HepG2 (cell line): Measurements from ENCODE around the gene TUBB3. TPM values are rescaled to one million over a fixed set of nuclear protein-coding genes. Genes with fewer than 3 reads are reported as not detected.

ENCODE experiments used
- ATAC-seq: fragments of 200-7000 bp; cut with Tn5 transposase; 3 replicates; pipeline ENCODE4 v1.9.1; 2020; ENCODE audit warnings: mild to moderate bottlenecking, moderate library complexity
- BruUV-seq: library from RNA; stranded (reverse); fragments of 400-500 nt; replicated peaks from 2 replicates; lab custom pipeline; 2021; lab: Mats Ljungman, UMichigan
- CTCF ChIA-PET: fragments of 300-600 bp; formaldehyde crosslinking; extraction: SDS; loops from one replicate; lab custom pipeline; 2021; ENCODE audit warnings: low total read pairs, inconsistent platforms, low intra/inter-chr PET ratio; lab: Yijun Ruan, JAX
- POLR2A ChIA-PET: fragments of 350-600 bp; sonication (Branson Sonifier 250); formaldehyde crosslinking; loops from one replicate; lab custom pipeline; 2020; ENCODE audit warnings: antibody characterized with exemption, inconsistent platforms; lab: Yijun Ruan, JAX
- DNase-seq: peaks from one replicate; pipeline ENCODE4 v3.0.0-alpha.2; 2015; ENCODE audit warnings: low spot score
- FAIRE-seq: peaks from 3 replicates; lab custom pipeline; 2011; peaks lifted over from hg19 to GRCh38; lab: Jason Lieb, UNC
- H2AFZ ChIP-seq: one replicate; pipeline ENCODE4 v1.6.1; 2011; ENCODE audit warnings: low read length, inconsistent platforms
- H3K27ac ChIP-seq: fragments of 300-600 bp; 3 replicates; pipeline ENCODE4 v1.8.0; 2011; ENCODE audit warnings: mixed run types, mild to moderate bottlenecking, mixed read lengths, low read length, inconsistent platforms; ENCODE audit not compliant: insufficient read depth; ENCODE audit errors: extremely low read length
- H3K27me3 ChIP-seq, 2 experiments: fragments of 200-600 bp in 1 of 2; 2 replicates in 1 of 2; 3 replicates in 1 of 2; pipeline versions ENCODE4 v1.6.0 to v1.8.0; 2011; ENCODE audit warnings: low read length in 2 of 2, mild to moderate bottlenecking in 2 of 2, moderate library complexity in 2 of 2, inconsistent platforms in 1 of 2; ENCODE audit not compliant: insufficient read depth in 2 of 2, control insufficient read depth in 1 of 2
- H3K36me3 ChIP-seq, 2 experiments: fragments of 200-600 bp in 1 of 2; replicated peaks in 1 of 2; 2 replicates in 1 of 2; 3 replicates in 1 of 2; pipeline versions ENCODE4 v1.5.1 to v1.8.0; 2011; ENCODE audit warnings: low read length in 2 of 2, inconsistent platforms in 1 of 2; ENCODE audit not compliant: insufficient read depth in 2 of 2, control insufficient read depth in 1 of 2
- H3K4me1 ChIP-seq: 2 replicates; pipeline ENCODE4 v1.5.1; 2012; ENCODE audit warnings: low read length, inconsistent platforms; ENCODE audit not compliant: insufficient read depth
- H3K4me2 ChIP-seq: 2 replicates; pipeline ENCODE4 v1.6.0; 2011; ENCODE audit warnings: low read depth, low read length, inconsistent platforms
- H3K4me3 ChIP-seq, 3 experiments: fragments of 200-600 bp in 1 of 3; sonication (generic), shearing (Covaris generic) in 1 of 3; replicated peaks in 1 of 3; 2 replicates each; pipeline ENCODE4 v1.5.1; 2011 to 2016; ENCODE audit warnings: low read length in 3 of 3, inconsistent platforms in 2 of 3, low read depth in 2 of 3, mild to moderate bottlenecking in 2 of 3, control low read depth in 1 of 3, mixed read lengths in 1 of 3; ENCODE audit not compliant: insufficient read depth in 1 of 3
- H3K79me2 ChIP-seq: one replicate; pipeline ENCODE4 v1.6.1; 2011; ENCODE audit warnings: low read length, inconsistent platforms; ENCODE audit not compliant: insufficient read depth
- H3K9ac ChIP-seq: 2 replicates; pipeline ENCODE4 v1.6.0; 2011; ENCODE audit warnings: mild to moderate bottlenecking, low read depth, low read length, inconsistent platforms; ENCODE audit not compliant: insufficient read depth
- H3K9me3 ChIP-seq: 2 replicates; pipeline ENCODE4 v1.5.1; 2012; ENCODE audit warnings: mild to moderate bottlenecking, low read length
- H4K20me1 ChIP-seq: 2 replicates; pipeline ENCODE4 v1.6.0; 2011; ENCODE audit warnings: inconsistent platforms, mild to moderate bottlenecking, low read length, moderate library complexity; ENCODE audit not compliant: insufficient read depth
- KLF9 ChIP-seq: IDR thresholded peaks from 2 replicates; pipeline ENCODE4 v1.6.1; 2016; ENCODE audit warnings: low read depth
- MED1 ChIP-seq: sonication (generic); formaldehyde crosslinking; IDR thresholded peaks from 2 replicates; pipeline ENCODE4 v1.4.0; 2020; ENCODE audit warnings: missing genetic modification reagents
- PCBP1 ChIP-seq: fragments of 200-400 bp; formaldehyde crosslinking; IDR thresholded peaks from 2 replicates; pipeline ENCODE4 v1.6.1; 2017; ENCODE audit warnings: mild to moderate bottlenecking, low read depth, low read length, borderline replicate concordance
- RBM22 ChIP-seq: fragments of 200-400 bp; formaldehyde crosslinking; optimal IDR thresholded peaks from 2 replicates; pipeline ENCODE3; 2017; ENCODE audit warnings: mild to moderate bottlenecking, low read length, moderate library complexity
- SMC3 ChIP-seq: IDR thresholded peaks from 2 replicates; pipeline ENCODE4 v1.6.1; 2011; ENCODE audit warnings: low read length, improper control_type of control experiment
- ZFP36L1 ChIP-seq: sonication (generic); formaldehyde crosslinking; IDR thresholded peaks from 2 replicates; pipeline ENCODE4 v1.8.0; 2022; ENCODE audit warnings: mild to moderate bottlenecking, missing genetic modification reagents, moderate library complexity
- ZNF17 ChIP-seq: sonication (generic); formaldehyde crosslinking; IDR thresholded peaks from 2 replicates; pipeline ENCODE4 v1.5.0; 2020; ENCODE audit warnings: mild to moderate bottlenecking, missing genetic modification reagents
- ZNF598 ChIP-seq: sonication (generic); formaldehyde crosslinking; IDR thresholded peaks from 2 replicates; pipeline ENCODE4 v1.5.1; 2020; ENCODE audit warnings: mild to moderate bottlenecking, missing genetic modification reagents, borderline replicate concordance
- ZNF709 ChIP-seq: sonication (generic); formaldehyde crosslinking; IDR thresholded peaks from 2 replicates; pipeline ENCODE4 v1.5.0; 2020; ENCODE audit warnings: mild to moderate bottlenecking, missing genetic modification reagents
- WGBS: methylation state at CpG from one replicate; pipeline ENCODE4 v1.1.6; 2017; ENCODE audit warnings: low lambda C conversion rate; 5-methylcytosine and 5-hydroxymethylcytosine counted together
- in situ Hi-C: cut with HindIII; loops from 2 replicates; pipeline ENCODE4 v1.10.0; 2017; ENCODE audit warnings: low pct_unique_long_range_greater_than_20kb; ENCODE audit not compliant: extremely low pct_ligation_motif_present
- intact Hi-C: fragments of 100-400 bp; cut with micrococcal nuclease; formaldehyde crosslinking; loops from one replicate; pipeline ENCODE4 v1.10.0; 2022; ENCODE audit not compliant: unreplicated experiment
- polyA plus RNA-seq, 8 experiments: library from polyadenylated mRNA; depleted of rRNA in 3 of 8; stranded (reverse) in 7 of 8; unstranded in 1 of 8; fragments of >200 nt; fragmentation: Illumina TruSeq in 4 of 8; extraction: Trizol in 4 of 8; gene quantifications; 2 replicates each; pipeline versions ENCODE4 v1.2.1 to v1.2.3, GENCODE V29; 2011 to 2016; ENCODE audit warnings: low read depth in 4 of 8, missing spikeins in 1 of 8, mixed read lengths in 1 of 8; ENCODE audit not compliant: insufficient read depth in 1 of 8
- total RNA-seq, 5 experiments: library from RNA; depleted of rRNA; stranded (reverse); fragments of >200 nt; fragmentation: Illumina TruSeq; extraction: Trizol; gene quantifications; 2 replicates each; pipeline ENCODE4 v1.2.3, GENCODE V29; 2016; ENCODE audit warnings: low read depth in 1 of 5
- TF ChIP-seq, protein P1 (sequence below): sonication (generic); formaldehyde crosslinking; IDR thresholded peaks from 2 replicates; pipeline ENCODE4 v1.8.0; 2022; ENCODE audit warnings: mild to moderate bottlenecking, missing genetic modification reagents; ENCODE audit not compliant: insufficient replicate concordance
- TF ChIP-seq, protein P2 (sequence below): sonication (generic); formaldehyde crosslinking; IDR thresholded peaks from 2 replicates; pipeline ENCODE4 v1.4.0; 2020; ENCODE audit warnings: mild to moderate bottlenecking, missing genetic modification reagents, borderline replicate concordance
- TF ChIP-seq, protein P3 (sequence below): sonication (generic); formaldehyde crosslinking; IDR thresholded peaks from 2 replicates; pipeline ENCODE4 v1.4.0; 2020; ENCODE audit warnings: missing genetic modification reagents, borderline replicate concordance
- TF ChIP-seq, protein P4 (sequence below): sonication (generic); formaldehyde crosslinking; IDR thresholded peaks from 2 replicates; pipeline ENCODE4 v1.8.1; 2023; ENCODE audit warnings: mild to moderate bottlenecking, inconsistent platforms, moderate library complexity, missing genetic modification reagents, borderline replicate concordance
- TF ChIP-seq, protein P5 (sequence below): sonication (generic); formaldehyde crosslinking; IDR thresholded peaks from 2 replicates; pipeline ENCODE4 v1.8.0; 2022; ENCODE audit warnings: missing genetic modification reagents, mild to moderate bottlenecking, borderline replicate concordance

TUBB3 gene
- total and polyA plus RNA-seq, 2 of the 13 experiments (the other 11 are each of a cell fraction or from before 2014, with no cell fraction given): 110 to 185 TPM

DNA sequence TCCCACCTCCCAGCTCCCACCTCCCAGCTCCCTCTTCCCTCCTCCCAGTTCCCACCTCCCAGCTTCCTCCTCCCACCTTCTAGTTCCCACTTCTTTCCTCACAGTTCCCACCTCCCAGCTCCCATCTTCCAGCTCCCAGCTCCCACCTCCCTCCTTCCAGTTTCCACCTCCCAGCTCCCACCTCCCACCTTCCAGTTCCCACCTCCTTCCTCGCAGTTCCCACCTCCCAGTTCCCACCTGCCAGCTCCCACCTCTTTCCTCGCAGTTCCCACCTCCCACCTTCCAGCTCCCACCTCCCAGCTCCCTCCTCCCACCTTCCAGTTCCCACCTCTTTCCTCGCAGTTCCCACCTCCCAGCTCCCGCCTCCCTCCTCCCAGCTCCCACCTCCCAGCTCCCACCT, 14.9 kb upstream of the TUBB3 start:
- no peaks in the 10 kb centered on the region for H3K79me2 ChIP-seq
- FAIRE-seq (no peak), ATAC-seq (no peak), DNase-seq (no peak)
- no peak overlapping the region for H3K4me3 ChIP-seq
- intact Hi-C loops: no loop called here
- CTCF ChIA-PET: no interaction called here
- WGBS: 91% methylated on average over 4 of the region's 4 CpGs
- H3K27ac ChIP-seq: no peak overlapping the region
- POLR2A ChIA-PET: interaction anchor here (0.7 to 8.1 kb wide), 5 partner anchors 10 to 70 kb away, joined by 4 to 78 read pairs (median 22); partner anchors contain the start of genes MC1R, TCF25 and TUBB3
- H3K27me3 ChIP-seq: no peaks in the 10 kb centered on the region
- no TSS peak for BruUV-seq
- H3K9me3 ChIP-seq: no peaks in the 10 kb centered on the region
- no peaks in the 10 kb centered on the region; the same call in 1 of the 2 replicates for H4K20me1 ChIP-seq
- peaks cover 31 to 39% of the 10 kb centered on the region in 2 experiments for H3K36me3 ChIP-seq
- H3K9ac ChIP-seq: no peak overlapping the region
- H3K4me1 ChIP-seq: no peaks in the 10 kb centered on the region; the same call in 1 of the 2 replicates
- no peak overlapping the region for H3K4me2 ChIP-seq
- no peak overlapping the region for H2AFZ ChIP-seq
- in situ Hi-C loops: no loop called here
- TF ChIP-seq, protein P1, sequence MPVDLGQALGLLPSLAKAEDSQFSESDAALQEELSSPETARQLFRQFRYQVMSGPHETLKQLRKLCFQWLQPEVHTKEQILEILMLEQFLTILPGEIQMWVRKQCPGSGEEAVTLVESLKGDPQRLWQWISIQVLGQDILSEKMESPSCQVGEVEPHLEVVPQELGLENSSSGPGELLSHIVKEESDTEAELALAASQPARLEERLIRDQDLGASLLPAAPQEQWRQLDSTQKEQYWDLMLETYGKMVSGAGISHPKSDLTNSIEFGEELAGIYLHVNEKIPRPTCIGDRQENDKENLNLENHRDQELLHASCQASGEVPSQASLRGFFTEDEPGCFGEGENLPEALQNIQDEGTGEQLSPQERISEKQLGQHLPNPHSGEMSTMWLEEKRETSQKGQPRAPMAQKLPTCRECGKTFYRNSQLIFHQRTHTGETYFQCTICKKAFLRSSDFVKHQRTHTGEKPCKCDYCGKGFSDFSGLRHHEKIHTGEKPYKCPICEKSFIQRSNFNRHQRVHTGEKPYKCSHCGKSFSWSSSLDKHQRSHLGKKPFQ (CRISPR knock-in tag): peak; percentile 99
- TF ChIP-seq, protein P2, sequence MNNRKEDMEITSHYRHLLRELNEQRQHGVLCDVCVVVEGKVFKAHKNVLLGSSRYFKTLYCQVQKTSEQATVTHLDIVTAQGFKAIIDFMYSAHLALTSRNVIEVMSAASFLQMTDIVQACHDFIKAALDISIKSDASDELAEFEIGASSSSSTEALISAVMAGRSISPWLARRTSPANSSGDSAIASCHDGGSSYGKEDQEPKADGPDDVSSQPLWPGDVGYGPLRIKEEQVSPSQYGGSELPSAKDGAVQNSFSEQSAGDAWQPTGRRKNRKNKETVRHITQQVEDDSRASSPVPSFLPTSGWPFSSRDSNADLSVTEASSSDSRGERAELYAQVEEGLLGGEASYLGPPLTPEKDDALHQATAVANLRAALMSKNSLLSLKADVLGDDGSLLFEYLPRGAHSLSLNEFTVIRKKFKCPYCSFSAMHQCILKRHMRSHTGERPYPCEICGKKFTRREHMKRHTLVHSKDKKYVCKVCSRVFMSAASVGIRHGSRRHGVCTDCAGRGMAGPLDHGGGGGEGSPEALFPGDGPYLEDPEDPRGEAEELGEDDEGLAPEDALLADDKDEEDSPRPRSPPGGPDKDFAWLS (CRISPR knock-in tag): no peak
- TF ChIP-seq ZFP36L1 (no peak), SMC3 (no peak), RBM22 (peak; percentile 18), ZNF709 (no peak), MED1 (CRISPR knock-in tag) (no peak), PCBP1 (peak; percentile 72; the same call in 1 of the 2 replicates), ZNF17 (CRISPR knock-in tag) (no peak), KLF9 (no peak), ZNF598 (CRISPR knock-in tag) (no peak)
- TF ChIP-seq, protein P3, sequence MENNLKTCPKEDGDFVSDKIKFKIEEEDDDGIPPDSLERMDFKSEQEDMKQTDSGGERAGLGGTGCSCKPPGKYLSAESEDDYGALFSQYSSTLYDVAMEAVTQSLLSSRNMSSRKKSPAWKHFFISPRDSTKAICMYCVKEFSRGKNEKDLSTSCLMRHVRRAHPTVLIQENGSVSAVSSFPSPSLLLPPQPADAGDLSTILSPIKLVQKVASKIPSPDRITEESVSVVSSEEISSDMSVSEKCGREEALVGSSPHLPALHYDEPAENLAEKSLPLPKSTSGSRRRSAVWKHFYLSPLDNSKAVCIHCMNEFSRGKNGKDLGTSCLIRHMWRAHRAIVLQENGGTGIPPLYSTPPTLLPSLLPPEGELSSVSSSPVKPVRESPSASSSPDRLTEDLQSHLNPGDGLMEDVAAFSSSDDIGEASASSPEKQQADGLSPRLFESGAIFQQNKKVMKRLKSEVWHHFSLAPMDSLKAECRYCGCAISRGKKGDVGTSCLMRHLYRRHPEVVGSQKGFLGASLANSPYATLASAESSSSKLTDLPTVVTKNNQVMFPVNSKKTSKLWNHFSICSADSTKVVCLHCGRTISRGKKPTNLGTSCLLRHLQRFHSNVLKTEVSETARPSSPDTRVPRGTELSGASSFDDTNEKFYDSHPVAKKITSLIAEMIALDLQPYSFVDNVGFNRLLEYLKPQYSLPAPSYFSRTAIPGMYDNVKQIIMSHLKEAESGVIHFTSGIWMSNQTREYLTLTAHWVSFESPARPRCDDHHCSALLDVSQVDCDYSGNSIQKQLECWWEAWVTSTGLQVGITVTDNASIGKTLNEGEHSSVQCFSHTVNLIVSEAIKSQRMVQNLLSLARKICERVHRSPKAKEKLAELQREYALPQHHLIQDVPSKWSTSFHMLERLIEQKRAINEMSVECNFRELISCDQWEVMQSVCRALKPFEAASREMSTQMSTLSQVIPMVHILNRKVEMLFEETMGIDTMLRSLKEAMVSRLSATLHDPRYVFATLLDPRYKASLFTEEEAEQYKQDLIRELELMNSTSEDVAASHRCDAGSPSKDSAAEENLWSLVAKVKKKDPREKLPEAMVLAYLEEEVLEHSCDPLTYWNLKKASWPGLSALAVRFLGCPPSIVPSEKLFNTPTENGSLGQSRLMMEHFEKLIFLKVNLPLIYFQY (CRISPR knock-in tag): no peak
- TF ChIP-seq, protein P4, sequence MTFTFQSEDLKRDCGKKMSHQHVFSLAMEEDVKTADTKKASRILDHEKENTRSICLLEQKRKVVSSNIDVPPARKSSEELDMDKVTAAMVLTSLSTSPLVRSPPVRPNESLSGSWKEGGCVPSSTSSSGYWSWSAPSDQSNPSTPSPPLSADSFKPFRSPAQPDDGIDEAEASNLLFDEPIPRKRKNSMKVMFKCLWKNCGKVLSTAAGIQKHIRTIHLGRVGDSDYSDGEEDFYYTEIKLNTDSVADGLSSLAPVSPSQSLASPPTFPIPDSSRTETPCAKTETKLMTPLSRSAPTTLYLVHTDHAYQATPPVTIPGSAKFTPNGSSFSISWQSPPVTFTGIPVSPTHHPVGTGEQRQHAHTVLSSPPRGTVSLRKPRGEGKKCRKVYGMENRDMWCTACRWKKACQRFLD (CRISPR knock-in tag): no peak
- TF ChIP-seq, protein P5, sequence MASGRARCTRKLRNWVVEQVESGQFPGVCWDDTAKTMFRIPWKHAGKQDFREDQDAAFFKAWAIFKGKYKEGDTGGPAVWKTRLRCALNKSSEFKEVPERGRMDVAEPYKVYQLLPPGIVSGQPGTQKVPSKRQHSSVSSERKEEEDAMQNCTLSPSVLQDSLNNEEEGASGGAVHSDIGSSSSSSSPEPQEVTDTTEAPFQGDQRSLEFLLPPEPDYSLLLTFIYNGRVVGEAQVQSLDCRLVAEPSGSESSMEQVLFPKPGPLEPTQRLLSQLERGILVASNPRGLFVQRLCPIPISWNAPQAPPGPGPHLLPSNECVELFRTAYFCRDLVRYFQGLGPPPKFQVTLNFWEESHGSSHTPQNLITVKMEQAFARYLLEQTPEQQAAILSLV: no peak
